Neural progenitor cell (in vitro differentiated cells): ENCODE data around the gene CLDN34.

Source experiments
- EZH2 ChIP-seq: fragments of 200-600 bp; sonication (generic); IDR thresholded peaks from 2 replicates; pipeline ENCODE4 v1.6.1; 2017; ENCODE audit warnings: antibody characterized with exemption, mild to moderate bottlenecking, moderate library complexity
- TF ChIP-seq, protein P1 (sequence below): fragments of 200-600 bp; sonication (generic); IDR thresholded peaks from 2 replicates; pipeline ENCODE4 v1.5.1; 2017; ENCODE audit warnings: antibody characterized with exemption, mild to moderate bottlenecking

DNA sequence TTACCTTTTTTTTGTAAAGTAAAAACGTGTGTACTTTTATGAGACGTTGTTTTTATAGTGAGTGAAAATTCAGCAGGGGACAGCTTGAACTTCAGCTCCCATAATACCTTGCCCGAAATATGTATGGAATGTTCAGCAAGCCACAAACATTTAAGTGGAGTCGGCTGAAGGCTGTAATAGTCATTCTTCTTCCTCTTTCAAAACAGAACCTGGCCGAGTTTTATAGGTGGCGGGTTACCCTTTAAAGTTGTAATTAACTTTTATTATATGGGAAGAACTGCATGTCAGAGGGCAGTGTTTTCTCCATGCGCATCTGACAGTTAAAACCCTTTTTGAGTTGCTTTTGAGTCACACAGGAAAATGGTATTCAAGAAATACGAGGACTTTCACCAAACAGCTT, 50.7 kb downstream of the CLDN34 start:
- TF ChIP-seq, protein P1, sequence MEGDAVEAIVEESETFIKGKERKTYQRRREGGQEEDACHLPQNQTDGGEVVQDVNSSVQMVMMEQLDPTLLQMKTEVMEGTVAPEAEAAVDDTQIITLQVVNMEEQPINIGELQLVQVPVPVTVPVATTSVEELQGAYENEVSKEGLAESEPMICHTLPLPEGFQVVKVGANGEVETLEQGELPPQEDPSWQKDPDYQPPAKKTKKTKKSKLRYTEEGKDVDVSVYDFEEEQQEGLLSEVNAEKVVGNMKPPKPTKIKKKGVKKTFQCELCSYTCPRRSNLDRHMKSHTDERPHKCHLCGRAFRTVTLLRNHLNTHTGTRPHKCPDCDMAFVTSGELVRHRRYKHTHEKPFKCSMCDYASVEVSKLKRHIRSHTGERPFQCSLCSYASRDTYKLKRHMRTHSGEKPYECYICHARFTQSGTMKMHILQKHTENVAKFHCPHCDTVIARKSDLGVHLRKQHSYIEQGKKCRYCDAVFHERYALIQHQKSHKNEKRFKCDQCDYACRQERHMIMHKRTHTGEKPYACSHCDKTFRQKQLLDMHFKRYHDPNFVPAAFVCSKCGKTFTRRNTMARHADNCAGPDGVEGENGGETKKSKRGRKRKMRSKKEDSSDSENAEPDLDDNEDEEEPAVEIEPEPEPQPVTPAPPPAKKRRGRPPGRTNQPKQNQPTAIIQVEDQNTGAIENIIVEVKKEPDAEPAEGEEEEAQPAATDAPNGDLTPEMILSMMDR: no peak
- no peak for TF ChIP-seq EZH2
